C4-2B (cell line): ENCODE data around the gene EDC3.

Experiments
- ZFX ChIP-seq: fragments of 450-650 bp; IDR thresholded peaks from 2 replicates; pipeline ENCODE4 v1.6.1; 2017
- TF ChIP-seq, protein P1 (sequence below): fragments of 450-650 bp; conservative IDR thresholded peaks from 2 replicates; pipeline ENCODE4 v1.5.1; 2017; ENCODE audit warnings: mild to moderate bottlenecking

DNA sequence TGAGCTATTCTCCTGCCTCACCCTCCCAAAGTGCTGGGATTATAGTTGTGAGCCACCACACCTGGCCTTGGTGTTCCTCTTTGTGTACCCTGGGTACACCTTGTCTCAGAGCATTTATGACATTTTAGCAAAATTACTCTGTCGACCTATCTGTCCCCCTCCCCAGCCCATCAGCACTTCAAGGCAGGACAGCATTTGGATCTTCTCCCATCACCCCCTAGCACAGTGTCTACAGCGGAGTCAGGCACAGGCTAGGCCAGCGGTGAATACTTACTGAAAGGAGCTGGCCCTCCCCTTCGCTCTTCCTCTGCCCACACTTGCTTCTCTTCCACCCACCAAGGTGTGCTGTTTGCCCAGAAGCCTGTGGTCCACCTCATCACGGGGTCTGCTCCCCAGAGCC, 100.6 kb downstream of the EDC3 start:
- TF ChIP-seq ZFX: no peak
- TF ChIP-seq, protein P1, sequence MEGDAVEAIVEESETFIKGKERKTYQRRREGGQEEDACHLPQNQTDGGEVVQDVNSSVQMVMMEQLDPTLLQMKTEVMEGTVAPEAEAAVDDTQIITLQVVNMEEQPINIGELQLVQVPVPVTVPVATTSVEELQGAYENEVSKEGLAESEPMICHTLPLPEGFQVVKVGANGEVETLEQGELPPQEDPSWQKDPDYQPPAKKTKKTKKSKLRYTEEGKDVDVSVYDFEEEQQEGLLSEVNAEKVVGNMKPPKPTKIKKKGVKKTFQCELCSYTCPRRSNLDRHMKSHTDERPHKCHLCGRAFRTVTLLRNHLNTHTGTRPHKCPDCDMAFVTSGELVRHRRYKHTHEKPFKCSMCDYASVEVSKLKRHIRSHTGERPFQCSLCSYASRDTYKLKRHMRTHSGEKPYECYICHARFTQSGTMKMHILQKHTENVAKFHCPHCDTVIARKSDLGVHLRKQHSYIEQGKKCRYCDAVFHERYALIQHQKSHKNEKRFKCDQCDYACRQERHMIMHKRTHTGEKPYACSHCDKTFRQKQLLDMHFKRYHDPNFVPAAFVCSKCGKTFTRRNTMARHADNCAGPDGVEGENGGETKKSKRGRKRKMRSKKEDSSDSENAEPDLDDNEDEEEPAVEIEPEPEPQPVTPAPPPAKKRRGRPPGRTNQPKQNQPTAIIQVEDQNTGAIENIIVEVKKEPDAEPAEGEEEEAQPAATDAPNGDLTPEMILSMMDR: no peak
